Stimulated activated CD4-positive, alpha-beta T cell treated with anti-CD3 and anti-CD28 coated beads, Interleukin-15, amount 100 ng/mL, for 48 hours (primary cell): ENCODE results near the gene RABGAP1L.
"Not testable (repeated sequence)": the region's sequence is repeated elsewhere in the genome, so short reads cannot be mapped to it uniquely, and the experiment has no call there.

Experiments used
- DNase-seq, 2 donors: peaks; one replicate each; pipeline ENCODE4 v3.0.0-alpha.2; 2020; ENCODE audit warnings: low read depth in 2 of 2

Gene RABGAP1L

GRCh38 chr1:174800216-174800851 is 641.0 kb downstream of the RABGAP1L start:
- no peak for DNase-seq

GRCh38 chr1:174800876-174801275 is 641.6 kb downstream of the RABGAP1L start:
- no peak for DNase-seq

GRCh38 chr1:174809755-174810280 is 650.5 kb downstream of the RABGAP1L start:
- DNase-seq = no peak

GRCh38 chr1:174812016-174812415 is 652.7 kb downstream of the RABGAP1L start:
- DNase-seq = no peak

DNA sequence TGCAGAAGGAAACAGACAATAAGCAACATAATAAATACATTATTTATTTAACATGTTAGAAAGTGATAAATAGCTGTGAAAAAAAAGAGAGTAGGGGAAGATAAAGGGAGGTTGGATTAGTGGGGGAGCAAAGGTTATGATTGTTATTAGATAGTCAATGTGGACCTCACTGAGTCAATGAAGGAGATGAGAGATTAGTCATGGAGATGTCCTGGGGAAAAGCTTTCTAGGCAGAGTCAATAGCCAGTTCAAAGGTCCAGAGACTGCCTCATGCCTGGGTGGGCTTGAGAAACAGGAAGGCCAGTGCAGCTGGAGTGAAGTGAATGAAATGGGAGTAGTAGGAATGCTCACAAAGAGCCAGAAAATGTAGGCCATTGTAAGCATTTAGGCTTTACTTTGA is 653.3 kb downstream of the RABGAP1L start:
- no peak for DNase-seq

DNA sequence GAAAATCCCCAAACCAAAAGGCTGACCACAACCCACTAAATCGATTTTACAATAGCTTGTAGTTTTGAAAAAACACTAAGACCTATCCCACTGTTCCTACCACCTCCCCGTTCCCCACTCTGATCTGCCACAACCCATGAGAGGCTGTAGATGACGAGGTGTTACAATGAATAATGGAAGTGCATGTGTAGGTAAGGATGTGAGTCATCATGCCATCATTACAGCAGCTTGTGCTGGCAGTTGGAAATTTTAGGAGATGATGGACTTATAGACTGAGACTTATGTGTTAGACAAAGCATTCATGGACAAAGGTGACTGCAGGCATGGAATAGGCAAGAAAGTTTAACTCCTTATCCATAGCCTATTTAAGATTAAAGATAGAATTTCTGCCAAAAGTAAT is 655.7 kb downstream of the RABGAP1L start:
- DNase-seq = peak in 1 of 2 donors; percentile 13

DNA sequence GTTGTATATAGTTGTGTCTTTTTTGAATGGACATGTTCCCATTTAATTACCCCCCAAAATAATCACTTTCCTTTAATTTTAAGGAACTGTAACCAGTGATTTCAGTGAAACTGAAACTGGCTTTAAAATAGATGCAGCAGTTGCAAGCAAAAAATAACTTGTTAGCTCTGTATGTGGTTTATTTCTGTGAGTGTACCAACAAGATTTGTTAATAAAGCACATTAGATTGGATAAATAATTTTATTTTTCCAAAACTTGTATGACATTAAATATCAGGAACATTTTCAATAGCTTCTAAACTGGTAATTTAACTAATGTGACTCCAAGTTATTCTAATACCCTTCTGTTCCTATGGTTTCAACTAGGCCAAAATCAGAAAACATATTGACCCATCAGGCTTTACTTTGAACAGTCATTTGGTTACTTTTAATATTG is 656.2 kb downstream of the RABGAP1L start:
- DNase-seq = no peak

DNA sequence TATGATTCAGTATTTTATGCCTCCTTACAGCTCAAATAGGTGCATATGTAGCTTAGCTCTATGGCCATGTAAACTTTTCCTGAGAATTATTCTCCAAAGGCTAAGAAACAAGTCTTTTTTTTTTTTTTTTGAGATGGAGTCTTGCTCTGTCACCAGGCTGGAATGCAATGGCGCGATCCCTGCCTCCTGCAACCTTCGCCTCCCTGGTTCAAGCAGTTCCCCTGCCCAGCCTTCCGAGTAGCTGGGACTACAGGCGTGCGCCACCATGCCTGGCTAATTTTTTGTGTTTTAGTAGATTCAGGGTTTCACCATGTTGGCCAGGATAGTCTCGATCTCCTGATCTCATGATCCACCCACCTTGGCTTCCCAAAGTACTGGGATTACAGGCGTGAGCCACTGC is 657.3 kb downstream of the RABGAP1L start:
- DNase-seq = not testable (repeated sequence)

GRCh38 chr1:174818014-174818616 is 658.8 kb downstream of the RABGAP1L start:
- DNase-seq = no peak

GRCh38 chr1:174818951-174819350 is 659.6 kb downstream of the RABGAP1L start:
- DNase-seq = no peak

GRCh38 chr1:174819596-174819995 is 660.3 kb downstream of the RABGAP1L start:
- DNase-seq = no peak

GRCh38 chr1:174825127-174825526 is 665.8 kb downstream of the RABGAP1L start:
- DNase-seq = no peak

GRCh38 chr1:174825806-174826205 is 666.5 kb downstream of the RABGAP1L start:
- no peak for DNase-seq

DNA sequence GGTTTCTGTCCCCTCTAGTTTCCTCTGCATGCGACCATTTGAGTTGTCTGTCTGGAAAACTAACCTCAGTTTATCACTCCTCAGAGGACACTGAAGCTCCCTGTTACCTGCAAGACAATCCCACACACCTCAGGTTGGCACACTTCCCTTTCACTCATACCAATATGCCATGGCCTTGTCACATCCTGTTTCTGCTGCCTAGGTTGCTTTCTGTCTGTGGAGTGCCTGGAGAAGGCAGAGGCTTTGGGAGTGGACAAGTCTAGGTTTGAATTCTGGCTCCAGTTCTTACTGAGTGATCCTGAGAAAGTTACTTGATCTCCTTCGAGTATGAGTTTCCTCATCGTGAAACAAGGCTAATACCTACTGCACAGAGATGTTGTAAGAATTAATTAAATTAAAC is 668.9 kb downstream of the RABGAP1L start:
- no peak for DNase-seq

- DNase-seq = no peak
These were observed 670.7 kb downstream of the RABGAP1L start for GRCh38 chr1:174829990-174830389.

GRCh38 chr1:174836543-174836942 is 677.2 kb downstream of the RABGAP1L start:
- no peak for DNase-seq

- DNase-seq = no peak
These were observed 678.1 kb downstream of the RABGAP1L start for GRCh38 chr1:174837386-174837785.

DNA sequence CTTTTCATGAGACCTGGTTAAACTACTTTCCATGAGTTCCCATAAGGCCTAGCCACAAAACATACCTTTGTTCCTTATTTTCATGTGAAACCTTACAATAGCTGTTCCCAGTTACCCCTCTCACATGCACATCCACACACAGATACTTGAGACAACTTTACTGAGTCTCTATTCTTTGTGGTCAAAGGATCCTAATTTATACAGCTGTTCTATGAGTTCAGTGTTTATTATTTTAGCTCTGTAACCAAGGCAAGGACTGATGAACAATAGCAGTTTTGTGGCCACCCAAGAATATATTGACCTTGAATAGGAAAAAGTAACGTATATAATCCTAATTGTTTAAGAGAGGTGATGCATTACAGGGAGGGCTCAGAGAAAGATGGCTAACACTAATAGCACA is 679.9 kb downstream of the RABGAP1L start:
- no peak for DNase-seq

DNA sequence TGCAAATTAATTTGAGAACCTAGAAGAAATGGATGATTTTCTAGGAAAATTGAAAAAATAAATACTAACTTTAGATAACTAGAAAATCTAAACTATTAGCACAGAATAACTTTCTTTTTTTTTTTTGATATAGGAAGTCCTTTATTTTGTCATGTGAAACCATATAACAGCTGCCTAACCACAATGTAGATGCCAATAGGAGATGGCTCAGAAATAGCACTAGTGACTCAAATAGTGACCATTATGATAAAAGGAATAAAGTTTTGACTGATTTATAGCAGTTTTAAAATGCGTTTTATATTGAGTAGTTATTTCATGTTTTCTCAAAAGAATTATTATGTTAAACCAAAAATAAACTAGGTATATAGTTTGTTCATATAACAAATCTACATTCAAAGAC is 682.4 kb downstream of the RABGAP1L start:
- no peak for DNase-seq

DNA sequence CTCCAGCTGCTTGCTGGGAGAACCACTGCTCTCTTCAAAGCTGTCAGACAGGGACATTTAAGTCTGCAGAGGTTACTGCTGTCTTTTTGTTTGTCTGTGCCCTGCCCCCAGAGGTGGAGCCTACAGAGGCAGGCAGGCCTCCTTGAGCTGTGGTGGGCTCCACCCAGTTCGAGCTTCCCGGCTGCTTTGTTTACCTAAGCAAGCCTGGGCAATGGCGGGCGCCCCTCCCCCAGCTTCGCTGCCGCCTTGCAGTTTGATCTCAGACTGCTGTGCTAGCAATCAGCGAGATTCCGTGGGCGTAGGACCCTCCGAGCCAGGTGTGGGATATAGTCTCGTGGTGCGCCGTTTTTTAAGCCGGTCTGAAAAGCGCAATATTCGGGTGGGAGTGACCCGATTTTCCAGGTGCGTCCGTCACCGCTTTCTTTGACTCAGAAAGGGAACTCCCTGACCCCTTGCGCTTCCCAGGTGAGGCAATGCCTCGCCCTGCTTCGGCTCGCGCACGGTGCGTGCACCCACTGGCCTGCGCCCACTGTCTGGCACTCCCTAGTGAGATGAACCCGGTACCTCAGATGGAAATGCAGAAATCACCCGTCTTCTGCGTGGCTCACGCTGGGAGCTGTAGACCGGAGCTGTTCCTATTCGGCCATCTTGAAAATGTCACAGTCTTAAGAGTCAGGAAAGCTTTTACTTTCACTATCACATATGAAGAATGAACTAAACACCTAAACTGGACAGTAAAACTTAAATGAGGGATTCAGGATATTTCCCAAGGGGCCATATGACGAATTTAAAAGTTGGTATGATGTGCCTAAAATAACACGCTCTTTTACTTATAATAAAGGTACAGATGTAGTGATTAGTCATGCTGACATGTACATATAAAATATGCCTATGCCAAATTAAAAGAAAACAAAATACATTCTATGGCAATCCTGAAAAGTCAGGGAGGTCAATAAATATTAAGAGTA is 689.6 kb downstream of the RABGAP1L start:
- not testable (repeated sequence) for DNase-seq

- DNase-seq = no peak
These were observed 691.4 kb downstream of the RABGAP1L start for GRCh38 chr1:174850726-174851125.

GRCh38 chr1:174858301-174858700 is 699.0 kb downstream of the RABGAP1L start:
- no peak for DNase-seq
